H1 (cell line): ENCODE measurements around the gene AKR7A2. TPM values are rescaled to one million over a fixed set of nuclear protein-coding genes. Genes with fewer than 3 reads are reported as not detected.
A peak's percentile ranks its signal among the peaks of the same experiment; 100 is the strongest.
"Not testable (repeated sequence)": the region's sequence is repeated elsewhere in the genome, so short reads cannot be mapped to it uniquely, and the experiment has no call there.

Source experiments
- CTCF ChIA-PET: fragments of 300-600 bp; sonication (Branson Sonifier 250); formaldehyde crosslinking; loops from one replicate; lab custom pipeline; 2021; ENCODE audit not compliant: partially characterized antibody; lab: Charles Lee
- POLR2A ChIA-PET: fragments of 300-600 bp; sonication (Branson Sonifier 250); formaldehyde crosslinking; loops from one replicate; lab custom pipeline; 2021; ENCODE audit warnings: inconsistent platforms; ENCODE audit not compliant: partially characterized antibody; lab: Charles Lee
- DNase-seq, 2 experiments: peaks; one replicate each; pipeline versions ENCODE4 v3.0.0 to v3.0.0-alpha.2; 2010 to 2022; ENCODE audit warnings: low spot score in 2 of 2, low read depth in 1 of 2, mixed read lengths in 1 of 2
- FAIRE-seq: peaks from 2 replicates; lab custom pipeline; 2011; peaks lifted over from hg19 to GRCh38; lab: Jason Lieb, UNC
- H2AFZ ChIP-seq: 2 replicates; pipeline ENCODE4 v1.8.1; 2012; ENCODE audit warnings: low read length, inconsistent platforms
- H2AK5ac ChIP-seq: 2 replicates; pipeline ENCODE4 v1.6.1; 2013; ENCODE audit warnings: low read depth, low read length
- H2BK120ac ChIP-seq: replicated peaks from 2 replicates; pipeline ENCODE3; 2013; ENCODE audit warnings: low read depth, low read length, inconsistent platforms
- H2BK12ac ChIP-seq: 2 replicates; pipeline ENCODE4 v1.6.1; 2013; ENCODE audit warnings: low read depth, low read length
- H2BK15ac ChIP-seq: 2 replicates; pipeline ENCODE4 v1.6.1; 2013; ENCODE audit warnings: low read length
- H2BK20ac ChIP-seq: 2 replicates; pipeline ENCODE4 v1.6.1; 2013; ENCODE audit warnings: low read length
- H2BK5ac ChIP-seq: 2 replicates; pipeline ENCODE4 v1.6.1; 2013; ENCODE audit warnings: low read depth, low read length
- H3K14ac ChIP-seq: 2 replicates; pipeline ENCODE4 v1.6.1; 2013; ENCODE audit warnings: inconsistent platforms; ENCODE audit not compliant: insufficient read length
- H3K18ac ChIP-seq: 2 replicates; pipeline ENCODE4 v1.6.1; 2013; ENCODE audit warnings: low read length; ENCODE audit errors: extremely low read depth
- H3K23ac ChIP-seq: 2 replicates; pipeline ENCODE4 v1.6.1; 2013; ENCODE audit warnings: inconsistent platforms; ENCODE audit not compliant: insufficient read length
- H3K23me2 ChIP-seq: 2 replicates; pipeline ENCODE4 v1.6.1; 2013; ENCODE audit warnings: low read depth, low read length
- H3K27ac ChIP-seq: 2 replicates; pipeline ENCODE4 v1.6.1; 2011; ENCODE audit warnings: low read depth, low read length, inconsistent platforms
- H3K27me3 ChIP-seq, 4 experiments: replicated peaks in 1 of 4; 1 replicate in 1 of 4; 2 replicates in 3 of 4; pipeline versions ENCODE4 v1.6.1 to v1.8.1; 2011 to 2013; ENCODE audit warnings: low read length in 3 of 4, mild to moderate bottlenecking in 3 of 4, inconsistent platforms in 2 of 4, mixed read lengths in 2 of 4, moderate library complexity in 1 of 4; ENCODE audit not compliant: control insufficient read depth in 3 of 4, insufficient read depth in 3 of 4; ENCODE audit errors: extremely low read depth in 1 of 4
- H3K36me3 ChIP-seq, 4 experiments: 2 replicates each; pipeline versions ENCODE4 v1.6.1 to v1.8.1; 2011 to 2013; ENCODE audit warnings: mild to moderate bottlenecking in 4 of 4, low read length in 3 of 4, moderate library complexity in 2 of 4, control low read depth in 1 of 4, inconsistent platforms in 1 of 4; ENCODE audit not compliant: insufficient read depth in 4 of 4, control insufficient read depth in 2 of 4
- H3K4ac ChIP-seq: replicated peaks from 2 replicates; pipeline ENCODE3; 2013; ENCODE audit warnings: low read length, low read depth, mixed read lengths, inconsistent platforms; ENCODE audit not compliant: insufficient read length
- H3K4me1 ChIP-seq, 4 experiments: replicated peaks in 1 of 4; 1 replicate in 1 of 4; 2 replicates in 3 of 4; pipeline versions ENCODE4 v1.6.1 to v1.8.1; 2011 to 2013; ENCODE audit warnings: low read length in 3 of 4, inconsistent platforms in 2 of 4, mixed read lengths in 1 of 4; ENCODE audit not compliant: insufficient read depth in 4 of 4, control insufficient read depth in 3 of 4
- H3K4me2 ChIP-seq, 2 experiments: 2 replicates each; pipeline versions ENCODE4 v1.6.1 to v1.8.1; 2011 to 2013; ENCODE audit warnings: low read depth in 2 of 2, low read length in 2 of 2, control low read depth in 1 of 2, inconsistent platforms in 1 of 2, mild to moderate bottlenecking in 1 of 2; ENCODE audit not compliant: insufficient read depth in 1 of 2
- H3K4me3 ChIP-seq, 4 experiments: fragments of 200-600, 300-600 bp in 1 of 4; sonication (generic), shearing (Covaris generic), sonication (Bioruptor Twin) in 1 of 4; 2 replicates each; pipeline versions ENCODE4 v1.5.1 to v1.8.1; 2011 to 2016; ENCODE audit warnings: low read length in 4 of 4, low read depth in 3 of 4, control low read depth in 2 of 4, inconsistent platforms in 2 of 4, mild to moderate bottlenecking in 2 of 4, mixed read lengths in 1 of 4, moderate library complexity in 1 of 4; ENCODE audit not compliant: insufficient read depth in 2 of 4; ENCODE audit errors: extremely low read depth in 1 of 4
- H3K56ac ChIP-seq: replicated peaks from 2 replicates; pipeline ENCODE3; 2013; ENCODE audit warnings: low read depth, mild to moderate bottlenecking, mixed read lengths, low read length, inconsistent platforms; ENCODE audit not compliant: insufficient read length
- H3K79me1 ChIP-seq: 2 replicates; pipeline ENCODE4 v1.6.1; 2013; ENCODE audit warnings: low read depth, low read length, control low read depth
- H3K79me2 ChIP-seq, 2 experiments: 2 replicates each; pipeline versions ENCODE4 v1.6.1 to v1.8.1; 2012 to 2013; ENCODE audit warnings: low read length in 2 of 2, mild to moderate bottlenecking in 2 of 2, inconsistent platforms in 1 of 2; ENCODE audit not compliant: insufficient read depth in 2 of 2, control insufficient read depth in 1 of 2
- H3K9ac ChIP-seq, 4 experiments: replicated peaks in 1 of 4; 1 replicate in 1 of 4; 2 replicates in 3 of 4; pipeline versions ENCODE4 v1.6.1 to v1.8.1; 2011 to 2013; ENCODE audit warnings: low read depth in 3 of 4, low read length in 3 of 4, control low read depth in 2 of 4, mild to moderate bottlenecking in 2 of 4, moderate library complexity in 2 of 4, inconsistent platforms in 1 of 4; ENCODE audit errors: extremely low read depth in 1 of 4
- H3K9me3 ChIP-seq, 2 experiments: 2 replicates each; pipeline versions ENCODE4 v1.6.1 to v1.8.1; 2012 to 2013; ENCODE audit warnings: mild to moderate bottlenecking in 2 of 2, moderate library complexity in 2 of 2, control low read depth in 1 of 2, inconsistent platforms in 1 of 2, low read depth in 1 of 2, low read length in 1 of 2, mixed read lengths in 1 of 2; ENCODE audit not compliant: insufficient read depth in 2 of 2
- H4K20me1 ChIP-seq, 2 experiments: replicated peaks in 1 of 2; 2 replicates each; pipeline versions ENCODE3 to v1.8.1; 2011 to 2013; ENCODE audit warnings: inconsistent platforms in 2 of 2, low read length in 2 of 2, mild to moderate bottlenecking in 1 of 2; ENCODE audit not compliant: insufficient read depth in 2 of 2, control insufficient read depth in 1 of 2
- H4K5ac ChIP-seq: 2 replicates; pipeline ENCODE4 v1.6.1; 2013; ENCODE audit warnings: low read length, low read depth, mixed read lengths, inconsistent platforms; ENCODE audit not compliant: insufficient read length
- H4K8ac ChIP-seq: 2 replicates; pipeline ENCODE4 v1.8.0; 2013; ENCODE audit warnings: mild to moderate bottlenecking, moderate library complexity, low read length, inconsistent platforms; ENCODE audit not compliant: insufficient read depth; ENCODE audit errors: extremely low read depth
- H4K91ac ChIP-seq: replicated peaks from 2 replicates; pipeline ENCODE3; 2013; ENCODE audit warnings: low read length, mixed read lengths, inconsistent platforms; ENCODE audit not compliant: insufficient read length
- CBX8 ChIP-seq: fragments of 300-800, 300-1000 bp; sonication (generic); IDR thresholded peaks from 2 replicates; pipeline ENCODE4 v1.7.1; 2016; ENCODE audit warnings: low read depth, low read length, borderline replicate concordance
- EGR1 ChIP-seq: IDR thresholded peaks from 2 replicates; pipeline ENCODE4 v1.6.1; 2011; ENCODE audit warnings: low read depth, low read length, borderline replicate concordance
- SIRT6 ChIP-seq: IDR thresholded peaks from one replicate; pipeline ENCODE4 v1.7.1; 2012; ENCODE audit warnings: low read length, inconsistent platforms
- TAF7 ChIP-seq: optimal IDR thresholded peaks from 2 replicates; pipeline ENCODE3; 2011; ENCODE audit warnings: low read depth, mild to moderate bottlenecking, inconsistent platforms, low read length, moderate library complexity, borderline replicate concordance
- TCF12 ChIP-seq: IDR thresholded peaks from 2 replicates; pipeline ENCODE4 v1.6.1; 2011; ENCODE audit warnings: low read depth, mild to moderate bottlenecking, low read length
- WGBS, 2 experiments: shearing (Covaris generic) in 1 of 2; methylation state at CpG; one replicate each; pipeline versions ENCODE4 v1.1.6 to v1.1.7; 2013 to 2015; ENCODE audit warnings: low lambda C conversion rate in 2 of 2, mixed read lengths in 2 of 2, inconsistent platforms in 1 of 2, low coverage in 1 of 2, missing lambda C conversion rate in 1 of 2; ENCODE audit not compliant: insufficient replicate concordance in 2 of 2, insufficient coverage in 1 of 2, insufficient read length in 1 of 2; ENCODE audit errors: extremely low coverage in 1 of 2, missing lambda C conversion rate in 1 of 2; 5-methylcytosine and 5-hydroxymethylcytosine counted together
- polyA plus RNA-seq, 7 experiments: library from polyadenylated mRNA; depleted of rRNA in 3 of 7; stranded (reverse) in 5 of 7; unstranded in 2 of 7; fragments of >200 nt in 5 of 7; fragments of 200-250 nt in 2 of 7; gene quantifications; 1 replicate in 5 of 7; 2 replicates in 1 of 7; 4 replicates in 1 of 7; pipeline versions ENCODE4 v1.2.1 to v1.2.3, GENCODE V29; 2011 to 2013; ENCODE audit warnings: missing spikeins in 2 of 7, mixed read lengths in 2 of 7
- total RNA-seq: library from RNA; stranded (reverse); fragmentation: NEBNext Ultra II Directional; extraction: Animal tissue kit (Norgen Biotek cat#: 25700); gene quantifications from 2 replicates; pipeline ENCODE4 v1.2.1, GENCODE V29; 2021
- TF ChIP-seq, protein P1 (sequence below): IDR thresholded peaks from 2 replicates; pipeline ENCODE4 v1.6.1; 2012; ENCODE audit warnings: inconsistent platforms

The AKR7A2 gene
- total and polyA plus RNA-seq, 2 of the 8 experiments (the other 6 are each of a cell fraction or from before 2014, with no cell fraction given), result 32.0 to 48.3 TPM

DNA sequence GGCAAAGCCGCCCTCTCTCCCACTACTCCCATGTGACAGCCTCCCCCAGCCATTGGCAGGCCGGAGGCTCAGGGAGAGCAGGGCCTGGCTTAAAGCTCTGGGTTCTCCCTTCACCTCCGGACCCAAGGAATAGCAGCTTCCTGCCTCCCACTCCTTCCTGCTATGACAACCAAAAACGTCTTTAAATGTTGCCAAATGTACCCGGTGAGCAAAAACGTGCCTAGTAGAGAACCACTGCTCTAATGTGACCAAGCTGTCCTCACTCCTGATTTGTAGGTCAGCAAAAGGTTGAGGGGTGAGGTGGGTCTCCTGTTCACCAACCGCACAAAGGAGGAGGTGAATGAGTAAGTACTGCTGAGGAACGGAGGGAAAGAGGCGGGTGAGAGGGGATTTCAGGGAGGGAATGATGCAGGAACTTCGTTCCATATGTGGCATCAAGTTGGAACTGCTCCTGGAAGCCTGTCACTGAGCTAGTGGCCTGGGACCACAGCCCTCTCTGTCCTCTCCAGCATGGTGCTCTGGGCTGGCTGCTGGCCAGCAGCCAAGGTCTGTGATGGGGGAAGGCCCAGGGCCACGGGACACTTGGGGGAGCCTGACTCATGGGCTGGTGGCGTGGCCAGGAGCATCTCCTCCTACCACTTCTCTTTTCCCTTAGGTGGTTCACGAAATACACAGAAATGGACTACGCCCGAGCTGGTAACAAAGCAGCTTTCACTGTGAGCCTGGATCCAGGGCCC lies 54.6 kb downstream of the AKR7A2 start (continued):
- TF ChIP-seq CBX8, result no peak
- no peak for TF ChIP-seq SIRT6
- no peak for TF ChIP-seq TCF12
- no peak for TF ChIP-seq TAF7
- TF ChIP-seq, protein P1, sequence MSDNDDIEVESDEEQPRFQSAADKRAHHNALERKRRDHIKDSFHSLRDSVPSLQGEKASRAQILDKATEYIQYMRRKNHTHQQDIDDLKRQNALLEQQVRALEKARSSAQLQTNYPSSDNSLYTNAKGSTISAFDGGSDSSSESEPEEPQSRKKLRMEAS, result no peak
- TF ChIP-seq EGR1, result no peak

DNA sequence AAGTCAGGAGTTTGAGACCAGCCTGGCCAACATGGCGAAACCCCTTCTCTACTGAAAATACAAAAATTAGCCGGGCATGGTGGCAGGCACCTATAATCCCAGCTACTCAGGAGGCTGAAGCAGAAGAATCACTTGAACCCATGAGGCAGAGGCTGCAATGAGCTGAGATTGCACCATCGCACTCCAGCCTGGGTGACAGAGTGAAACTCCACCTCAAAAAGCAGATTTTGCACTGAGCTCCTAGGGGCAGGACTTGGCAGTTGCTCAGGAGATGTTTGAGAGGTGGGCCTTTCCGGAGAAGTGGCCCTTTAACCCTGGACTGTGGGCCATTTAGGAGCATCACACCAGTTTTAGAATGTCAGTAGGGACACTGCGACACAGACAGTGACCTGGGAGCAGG lies 55.6 kb downstream of the AKR7A2 start:
- H4K8ac ChIP-seq, result 0 out of 2 replicates have a peak overlapping the region, but pooled peaks have one; percentile 35
- H2AFZ ChIP-seq, H2AK5ac ChIP-seq, H2BK12ac ChIP-seq, H2BK20ac ChIP-seq, H3K27ac ChIP-seq, H2BK120ac ChIP-seq, H3K27me3 ChIP-seq, H3K23me2 ChIP-seq, H4K5ac ChIP-seq, H2BK15ac ChIP-seq, H4K91ac ChIP-seq, H3K4me2 ChIP-seq, H3K4me3 ChIP-seq, H2BK5ac ChIP-seq, H3K4ac ChIP-seq, H3K18ac ChIP-seq, H3K23ac ChIP-seq, DNase-seq, H3K9me3 ChIP-seq, H3K9ac ChIP-seq, H3K14ac ChIP-seq, FAIRE-seq, H3K56ac ChIP-seq: not testable (repeated sequence)
- POLR2A ChIA-PET, result interaction anchor here (0.9 to 2.3 kb wide), 4 partner anchors 9 to 401 kb away, joined by 3 to 10 read pairs (median 3); no protein-coding TSS in a partner anchor
- CTCF ChIA-PET, result interaction anchor here (0.6 to 1.0 kb wide), 3 partner anchors 9 to 182 kb away, joined by 3 to 6 read pairs (median 3); no protein-coding TSS in a partner anchor
- H3K36me3 ChIP-seq, result peaks cover 39 to 59% (median 51%) of the 10 kb centered on the region in 4 experiments
- peaks cover 23 to 45% of the 10 kb centered on the region in 2 experiments for H3K79me2 ChIP-seq
- WGBS, 2 experiments, result 92% methylated on average over 5 of the region's 5 CpGs; no CpG with 5 or more reads in 1 of the 2 experiments
- peaks cover 12 to 33% of the 10 kb centered on the region in 2 experiments for H4K20me1 ChIP-seq
- H3K4me1 ChIP-seq, result peaks cover 0 to 10% (median 6%) of the 10 kb centered on the region in 4 experiments; a peak in 5 of 7 replicates
- peaks cover 14% of the 10 kb centered on the region for H3K79me1 ChIP-seq
